GM12865 (cell line): ENCODE measurements around the gene MESD.

Experiments
- DNase-seq: peaks from one replicate; pipeline ENCODE4 v3.0.0; 2010; ENCODE audit warnings: low read depth
- H3K4me3 ChIP-seq: 2 replicates; pipeline ENCODE4 v1.5.1; 2011; ENCODE audit warnings: mild to moderate bottlenecking, low read depth, low read length, control low read depth
- CTCF ChIP-seq: IDR thresholded peaks from 2 replicates; pipeline ENCODE4 v1.5.1; 2011; ENCODE audit warnings: low read length, control low read depth, low read depth, inconsistent platforms; ENCODE audit not compliant: insufficient read depth; ENCODE audit errors: missing control alignments

MESD gene

DNA sequence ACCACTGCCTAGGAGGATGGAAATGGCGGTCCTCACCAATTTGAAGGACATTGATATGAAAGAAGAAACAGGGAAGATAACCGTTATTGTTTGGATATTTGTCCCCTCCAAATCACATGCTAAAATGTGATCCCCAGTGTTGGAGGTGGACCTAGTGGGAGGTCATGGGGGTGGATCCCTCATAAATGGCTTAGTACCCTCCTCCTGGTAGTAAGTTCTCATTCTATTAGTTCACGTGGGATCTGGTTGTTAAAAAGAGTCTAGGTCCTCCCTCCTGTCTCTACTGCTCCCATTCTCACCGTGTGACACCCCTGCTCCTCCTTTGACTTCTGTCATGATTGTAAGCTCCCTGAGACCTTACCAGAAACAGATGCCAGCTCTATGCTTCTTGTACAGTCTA is 41.6 kb upstream of the MESD start:
- DNase-seq = no peak
- TF ChIP-seq CTCF = no peak

GRCh38 chr15:81030301-81030750 is 40.7 kb upstream of the MESD start:
- H3K4me3 ChIP-seq = no peak overlapping the region
- DNase-seq = no peak
- TF ChIP-seq CTCF = no peak

More for the DNA sequence above, 41.6 kb upstream of the MESD start:
- H3K4me3 ChIP-seq = no peak overlapping the region

- no peak for DNase-seq
- no peak for TF ChIP-seq CTCF
- no peak overlapping the region for H3K4me3 ChIP-seq
Measured at GRCh38 chr15:81029414-81030300, 40.0 kb upstream of the MESD start.

GRCh38 chr15:81026836-81027599 is 37.4 kb upstream of the MESD start:
- DNase-seq = no peak
- H3K4me3 ChIP-seq = no peak overlapping the region
- no peak for TF ChIP-seq CTCF

- no peak for TF ChIP-seq CTCF
- DNase-seq = no peak
- no peak overlapping the region for H3K4me3 ChIP-seq
Measured at GRCh38 chr15:81025721-81026370, 36.2 kb upstream of the MESD start.

DNA sequence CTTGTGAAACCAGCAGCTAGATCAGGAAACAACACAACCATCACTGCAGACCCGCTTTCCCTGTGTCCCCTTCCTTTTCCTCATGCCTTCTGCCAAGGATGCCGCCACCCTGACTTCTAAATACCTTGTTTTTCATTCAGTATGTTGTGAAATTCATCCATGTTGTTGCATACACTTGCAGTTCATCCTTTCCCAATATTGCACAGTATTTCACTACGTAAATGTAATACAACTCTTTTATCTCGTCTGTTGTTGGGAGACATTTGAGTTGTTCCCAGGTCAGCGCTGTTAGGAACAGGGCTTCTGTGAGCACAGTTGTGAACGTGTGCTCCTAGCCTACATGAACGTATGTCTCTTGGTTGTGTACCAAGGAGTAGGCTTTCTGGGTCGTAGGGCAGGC is 35.3 kb upstream of the MESD start:
- TF ChIP-seq CTCF = no peak

More for the DNA sequence above, 35.3 kb upstream of the MESD start:
- no peak overlapping the region for H3K4me3 ChIP-seq
- no peak for DNase-seq
